ENCODE measurements around the gene SH3BGR. TPM values are rescaled to one million over a fixed set of nuclear protein-coding genes. Genes with fewer than 3 reads are reported as not detected.

SH3BGR gene
- total RNA-seq, 2 donors from 2014 or later = 18.8 to 22.4 TPM

DNA sequence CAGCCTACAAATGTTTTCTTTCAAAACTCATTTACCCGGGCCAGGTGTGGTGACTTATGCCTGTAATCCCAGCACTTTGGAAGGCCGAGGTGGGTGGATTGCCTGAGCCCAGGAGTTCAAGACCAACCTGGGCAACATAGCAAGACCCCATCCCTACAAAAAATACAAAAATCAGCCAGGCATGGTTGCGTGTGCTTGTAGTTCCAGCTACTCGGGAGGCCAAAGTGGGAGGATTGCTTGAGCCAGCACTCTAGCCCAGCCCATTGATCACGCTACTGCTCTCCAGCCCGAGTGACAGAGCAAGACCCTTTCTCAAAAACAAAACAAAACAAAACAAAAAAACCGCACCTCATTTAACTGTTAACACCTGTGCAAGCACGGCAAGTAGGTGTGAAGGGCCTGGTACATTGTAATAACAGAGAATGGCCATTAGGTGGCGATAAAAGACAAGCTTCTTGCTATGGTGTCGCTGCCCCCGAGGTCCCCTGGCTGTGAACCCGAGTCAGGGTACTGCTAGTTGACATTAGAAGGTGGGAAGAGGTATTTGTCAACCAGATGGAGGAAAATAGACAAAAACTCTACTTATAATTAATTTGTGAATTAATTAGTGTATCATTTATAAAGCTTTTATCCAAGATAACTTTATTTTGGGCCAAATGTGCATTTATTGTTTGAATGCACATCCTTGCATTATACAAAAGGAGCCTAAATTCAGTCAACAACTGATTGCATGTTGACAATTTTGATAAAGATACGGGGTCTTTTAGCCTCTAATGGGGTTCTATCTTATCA lies 66.5 kb downstream of the SH3BGR start:
- 36 to 65% methylated on average over 4 to 13 of the region's 13 CpGs for WGBS, 2 experiments (ENCODE audit: insufficient coverage in 1 of 2, insufficient read length in 1 of 2)
- Mint-ChIP-seq H3K36me3 (ENCODE audit: low read depth) (no peaks in the 10 kb centered on the region), H3K27ac (no peak overlapping the region), H3K4me1 (no peaks in the 10 kb centered on the region), H3K9me3 (no peaks in the 10 kb centered on the region), H3K27me3 (ENCODE audit: insufficient read depth) (no peaks in the 10 kb centered on the region), H3K4me3 (no peak overlapping the region)
- Histone ChIP-seq H3K4me1 (ENCODE audit: control insufficient read depth, insufficient read depth, low read length) (no peaks in the 10 kb centered on the region), H3K9ac (ENCODE audit: extremely low read depth, low read length, poor library complexity, severe bottlenecking) (no peak overlapping the region), H3K4me3 (ENCODE audit: low read length) (no peak overlapping the region), H3K36me3 (ENCODE audit: control insufficient read depth, insufficient read depth, low read length) (no peaks in the 10 kb centered on the region), H3K27ac (ENCODE audit: low read depth, low read length) (no peak overlapping the region), H3K9me3 (ENCODE audit: control insufficient read depth, low read length) (no peaks in the 10 kb centered on the region), H3K27me3 (ENCODE audit: control insufficient read depth, insufficient read depth, low read length, poor library complexity, severe bottlenecking) (no peaks in the 10 kb centered on the region)
- peak; percentile 90 for DNase-seq
- TF ChIP-seq CTCF (conservative IDR thresholded peaks at IDR 0.05) = peak; percentile 98

DNA sequence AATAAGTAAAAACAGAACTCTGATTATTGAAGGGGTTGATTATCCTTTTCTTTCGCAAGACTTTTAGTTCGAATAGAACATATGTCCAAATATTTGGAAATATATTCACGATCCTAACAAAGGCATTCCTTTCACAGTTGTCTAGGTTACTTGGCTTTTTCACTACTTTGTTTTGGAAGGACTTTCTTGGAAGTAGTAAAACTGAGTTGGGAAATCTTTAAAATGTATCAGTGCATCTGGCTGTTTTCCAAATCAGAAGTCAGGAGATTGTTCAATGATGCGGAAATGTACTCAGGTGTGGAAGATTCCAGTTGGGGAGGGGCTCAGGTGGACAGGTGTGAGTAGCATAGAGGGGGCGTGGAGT lies 67.1 kb downstream of the SH3BGR start:
- Histone ChIP-seq H3K9ac (ENCODE audit: extremely low read depth, low read length, poor library complexity, severe bottlenecking) (no peak overlapping the region), H3K9me3 (ENCODE audit: control insufficient read depth, low read length) (no peaks in the 10 kb centered on the region), H3K4me1 (ENCODE audit: control insufficient read depth, insufficient read depth, low read length) (no peaks in the 10 kb centered on the region), H3K4me3 (ENCODE audit: low read length) (no peak overlapping the region), H3K36me3 (ENCODE audit: control insufficient read depth, insufficient read depth, low read length) (no peaks in the 10 kb centered on the region), H3K27ac (ENCODE audit: low read depth, low read length) (no peak overlapping the region), H3K27me3 (ENCODE audit: control insufficient read depth, insufficient read depth, low read length, poor library complexity, severe bottlenecking) (no peaks in the 10 kb centered on the region)
- DNase-seq = no peak
- Mint-ChIP-seq H3K27me3 (ENCODE audit: insufficient read depth) (no peaks in the 10 kb centered on the region), H3K36me3 (ENCODE audit: low read depth) (no peaks in the 10 kb centered on the region), H3K4me3 (no peak overlapping the region), H3K9me3 (peaks cover under 1% of the 10 kb centered on the region), H3K27ac (no peak overlapping the region), H3K4me1 (no peaks in the 10 kb centered on the region)
- WGBS, 2 experiments (ENCODE audit: insufficient coverage in 1 of 2, insufficient read length in 1 of 2) = 90 to 97% methylated on average over 3 to 5 of the region's 5 CpGs
- TF ChIP-seq CTCF (conservative IDR thresholded peaks at IDR 0.05) = no peak

- H3K4me1 ChIP-seq (ENCODE audit: control insufficient read depth, insufficient read depth, low read length) = no peaks in the 10 kb centered on the region
- no peak for DNase-seq
- Mint-ChIP-seq H3K4me1 (no peaks in the 10 kb centered on the region), H3K36me3 (ENCODE audit: low read depth) (no peaks in the 10 kb centered on the region), H3K27me3 (ENCODE audit: insufficient read depth) (no peaks in the 10 kb centered on the region), H3K27ac (no peak overlapping the region), H3K9me3 (peaks cover 6% of the 10 kb centered on the region), H3K4me3 (no peak overlapping the region)
- TF ChIP-seq CTCF (conservative IDR thresholded peaks at IDR 0.05) = no peak
- H3K27ac ChIP-seq (ENCODE audit: low read depth, low read length) = no peak overlapping the region
- H3K9me3 ChIP-seq (ENCODE audit: control insufficient read depth, low read length) = no peaks in the 10 kb centered on the region
- no peak overlapping the region for H3K4me3 ChIP-seq (ENCODE audit: low read length)
- no peak overlapping the region for H3K9ac ChIP-seq (ENCODE audit: extremely low read depth, low read length, poor library complexity, severe bottlenecking)
- no peaks in the 10 kb centered on the region for H3K27me3 ChIP-seq (ENCODE audit: control insufficient read depth, insufficient read depth, low read length, poor library complexity, severe bottlenecking)
- no peaks in the 10 kb centered on the region for H3K36me3 ChIP-seq (ENCODE audit: control insufficient read depth, insufficient read depth, low read length)
- 94 to 97% methylated on average over 5 to 8 of the region's 8 CpGs for WGBS, 2 experiments (ENCODE audit: insufficient coverage in 1 of 2, insufficient read length in 1 of 2)
These were observed 68.1 kb downstream of the SH3BGR start for GRCh38 chr21:39519835-39520234.
